ENCODE results near the gene PLCL1. TPM values are rescaled to one million over a fixed set of nuclear protein-coding genes. Genes with fewer than 3 reads are reported as not detected.

PLCL1 gene
- total RNA-seq, 1 donor from 2014 or later, result 6.7 TPM

DNA sequence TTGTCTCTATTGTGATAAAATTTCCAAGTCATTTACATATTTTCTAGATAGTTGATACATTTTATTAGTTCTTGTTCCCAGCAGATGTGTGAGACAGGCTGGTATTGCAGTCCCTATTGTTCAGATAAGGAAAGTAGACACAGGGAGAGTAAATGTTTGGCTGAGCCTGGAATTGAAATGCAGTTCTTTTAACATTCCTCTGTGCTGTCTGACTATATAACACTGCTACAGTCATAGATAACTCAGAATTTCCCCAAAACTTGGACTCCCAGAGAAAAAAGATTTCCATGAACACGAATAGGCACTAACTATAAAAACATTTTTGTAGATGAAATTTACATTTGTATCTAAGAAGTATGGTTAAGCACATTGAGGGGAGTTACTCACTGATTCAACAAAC is 71.4 kb downstream of the PLCL1 start:
- intact Hi-C loops (cut with DNase I), result no loop called here
- DNase-seq (ENCODE audit: low spot score) (no peak), ATAC-seq (no peak)

DNA sequence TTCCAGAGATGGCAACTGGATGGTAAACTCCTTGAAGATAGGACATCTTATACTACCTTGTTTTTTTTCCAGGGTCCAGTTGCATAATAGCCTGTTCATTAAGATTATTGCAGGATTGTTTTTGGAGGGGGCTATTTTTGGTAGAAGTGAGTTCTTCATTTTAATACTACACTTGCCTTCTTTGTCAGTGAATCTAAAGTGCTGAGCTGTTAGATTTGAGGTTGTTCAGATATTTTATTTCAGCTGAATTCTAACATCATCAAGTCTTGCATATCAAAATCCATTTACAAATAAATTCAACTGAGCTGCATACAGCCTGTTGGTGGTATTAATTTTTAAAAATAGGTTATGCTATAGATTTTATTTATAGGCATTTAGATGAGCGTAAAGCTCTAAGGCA is 72.1 kb downstream of the PLCL1 start:
- DNase-seq (ENCODE audit: low spot score), result no peak
- intact Hi-C loops (cut with DNase I), result no loop called here
- no peak for ATAC-seq

DNA sequence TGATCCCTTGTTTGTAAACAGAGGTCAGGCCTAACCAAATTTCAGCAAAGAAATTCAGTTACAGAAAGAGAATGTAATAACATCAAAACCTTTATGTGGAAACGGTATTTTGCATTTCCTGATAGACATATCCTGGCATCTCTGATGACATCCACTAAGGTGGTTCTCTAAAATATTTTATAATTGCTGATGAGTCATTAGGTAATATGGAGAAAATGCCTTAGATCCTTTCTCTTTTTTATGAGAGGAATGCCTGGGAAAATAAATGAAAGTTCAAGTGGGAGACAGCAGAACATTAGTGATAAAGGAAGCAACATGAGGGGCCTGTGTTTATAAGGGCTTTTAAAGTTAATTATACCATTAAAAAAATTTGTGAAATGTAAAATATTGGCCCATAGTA is 72.6 kb downstream of the PLCL1 start:
- ATAC-seq, result no peak
- intact Hi-C loops (cut with DNase I), result no loop called here
- DNase-seq (ENCODE audit: low spot score), result no peak

DNA sequence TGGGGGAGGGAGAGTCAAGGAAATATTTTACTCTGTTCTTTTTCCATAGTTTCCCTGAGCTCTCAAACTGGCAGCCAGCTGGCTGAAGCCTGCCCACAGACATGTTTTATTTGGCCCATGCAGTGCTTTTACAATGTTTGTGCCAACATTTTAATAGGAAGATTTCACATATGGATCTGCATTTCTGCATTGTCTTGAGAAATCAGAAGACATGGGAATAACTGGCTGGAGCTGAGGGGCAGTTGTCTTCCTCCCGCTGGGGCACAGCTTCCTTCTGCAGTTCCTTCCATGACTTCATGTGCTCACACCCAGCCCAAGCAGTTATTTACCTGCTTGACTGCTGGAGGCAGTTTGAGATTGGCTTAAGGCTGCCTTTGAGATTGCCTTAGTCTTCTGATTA is 74.4 kb downstream of the PLCL1 start:
- ATAC-seq, result peak; percentile 46
- intact Hi-C loops (cut with DNase I), result no loop called here
- no peak for DNase-seq (ENCODE audit: low spot score)

DNA sequence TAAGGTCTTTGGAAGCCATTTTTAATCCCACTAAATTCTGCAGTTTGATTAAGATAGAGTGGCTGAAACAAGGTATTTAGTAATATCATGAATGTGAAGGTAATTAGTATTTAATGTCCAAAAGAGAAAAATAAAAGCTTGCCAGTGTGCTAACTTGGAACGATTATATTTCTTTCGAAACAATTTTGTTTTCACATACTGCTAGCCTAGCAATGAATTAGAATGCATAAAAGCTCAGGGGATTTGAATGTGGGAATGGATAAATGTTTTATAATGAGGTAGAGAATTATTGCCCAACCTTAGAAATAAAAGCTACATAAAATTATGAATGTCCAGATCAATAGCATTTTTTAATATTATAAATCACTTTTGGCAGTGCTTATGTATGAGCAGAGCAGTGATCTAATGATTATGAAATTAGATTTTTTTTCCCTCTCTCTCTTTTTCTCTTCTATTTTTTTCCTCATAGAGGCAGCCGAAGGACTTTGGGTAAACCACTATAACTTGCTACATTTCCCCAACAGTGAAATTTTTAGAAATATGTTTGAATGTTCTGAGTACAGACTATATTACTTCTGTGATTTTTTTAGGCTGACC is 75.5 kb downstream of the PLCL1 start:
- ATAC-seq (peak; percentile 75), DNase-seq (ENCODE audit: low spot score) (no peak)
- intact Hi-C loops (cut with DNase I), result no loop called here

DNA sequence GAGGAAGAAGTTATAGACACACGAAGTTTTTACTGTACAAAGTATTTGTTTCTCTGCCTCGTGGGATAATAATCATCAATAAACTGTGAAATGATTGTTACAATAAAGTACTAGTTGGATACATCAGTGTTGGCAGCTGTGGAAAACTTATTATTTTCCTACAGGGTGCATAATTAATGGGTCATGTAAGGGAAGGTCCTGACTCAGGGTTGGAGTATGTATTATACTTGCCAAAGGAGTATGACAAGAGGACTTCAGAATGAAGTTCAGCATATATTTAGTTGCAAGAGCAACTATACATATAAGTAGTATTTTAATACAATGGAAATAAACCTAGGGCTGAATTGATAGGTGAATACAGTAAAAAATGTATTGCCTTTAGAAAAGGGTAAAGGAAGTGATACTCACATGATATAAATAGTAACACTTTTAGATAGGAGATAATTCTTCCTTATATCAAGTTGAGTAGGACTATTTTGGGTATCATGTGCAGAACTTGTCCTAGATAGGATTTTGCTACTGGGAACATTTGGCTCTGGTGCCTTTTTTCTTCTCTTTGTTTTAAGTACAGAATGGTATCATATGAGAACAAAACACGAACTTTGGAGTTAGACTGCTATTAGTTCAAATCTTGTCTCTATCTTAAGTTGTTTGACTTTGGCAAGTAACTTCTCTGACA is 79.1 kb downstream of the PLCL1 start:
- ATAC-seq (no peak), DNase-seq (ENCODE audit: low spot score) (no peak)
- intact Hi-C loops (cut with DNase I), result no loop called here

DNA sequence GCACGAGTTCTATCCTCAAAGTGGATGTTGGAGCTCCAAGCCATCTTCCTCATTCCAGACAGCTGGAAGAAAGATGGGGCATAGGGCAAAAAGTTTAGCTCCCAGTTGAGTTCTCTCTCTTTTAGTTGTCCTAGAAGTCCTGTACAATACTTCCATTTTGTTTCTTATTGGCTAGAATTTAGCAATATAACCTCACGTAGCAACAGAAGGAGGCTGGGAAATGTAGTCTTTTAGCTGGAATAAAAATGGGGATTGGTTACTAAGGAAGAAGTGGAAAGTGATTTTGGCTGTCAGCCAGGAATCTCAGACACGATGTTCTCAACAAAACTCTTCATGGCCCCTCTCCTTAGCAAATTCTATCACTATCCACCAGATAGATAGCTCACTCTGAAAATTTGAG is 79.9 kb downstream of the PLCL1 start:
- intact Hi-C loops (cut with DNase I), result no loop called here
- DNase-seq (ENCODE audit: low spot score), result no peak
- ATAC-seq, result no peak

DNA sequence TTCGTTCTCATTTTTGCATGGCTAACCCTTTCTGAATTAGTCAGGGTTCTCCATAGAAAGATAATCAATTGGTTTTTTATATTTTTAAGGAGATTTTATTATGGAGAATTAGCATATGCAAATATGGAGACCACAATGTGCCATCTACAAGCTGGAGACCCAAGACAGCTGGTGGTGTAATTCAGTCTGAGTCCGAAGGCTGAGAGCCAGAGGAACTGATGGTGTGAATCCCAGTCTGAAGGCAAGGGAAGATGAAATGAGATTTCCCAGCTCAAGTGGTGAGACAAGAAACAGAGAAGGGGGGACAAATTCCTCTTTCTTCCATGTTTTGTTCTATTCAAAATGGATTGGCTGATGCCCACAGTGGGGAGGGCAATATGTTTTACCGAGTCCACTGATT is 80.7 kb downstream of the PLCL1 start:
- no peak for ATAC-seq
- intact Hi-C loops (cut with DNase I), result no loop called here
- no peak for DNase-seq (ENCODE audit: low spot score)

DNA sequence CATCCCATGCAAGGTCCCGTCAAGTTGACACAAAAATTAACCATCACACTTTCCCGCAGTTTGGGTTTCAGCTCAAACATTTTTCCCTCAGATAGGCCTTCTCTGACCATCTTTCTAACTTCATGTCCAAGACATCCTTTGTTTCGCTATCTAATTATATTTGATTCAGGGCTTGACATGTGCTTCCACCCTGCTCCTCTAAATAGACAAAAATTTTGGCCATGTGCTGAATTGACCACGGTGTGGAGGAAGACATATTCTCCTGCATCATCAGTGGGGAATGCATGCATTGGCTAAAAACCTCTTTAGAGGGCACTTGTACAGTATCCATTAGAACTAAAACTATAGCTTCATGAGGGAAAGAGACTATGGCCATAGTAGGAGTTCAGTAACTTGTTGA is 81.2 kb downstream of the PLCL1 start:
- intact Hi-C loops (cut with DNase I), result no loop called here

DNA sequence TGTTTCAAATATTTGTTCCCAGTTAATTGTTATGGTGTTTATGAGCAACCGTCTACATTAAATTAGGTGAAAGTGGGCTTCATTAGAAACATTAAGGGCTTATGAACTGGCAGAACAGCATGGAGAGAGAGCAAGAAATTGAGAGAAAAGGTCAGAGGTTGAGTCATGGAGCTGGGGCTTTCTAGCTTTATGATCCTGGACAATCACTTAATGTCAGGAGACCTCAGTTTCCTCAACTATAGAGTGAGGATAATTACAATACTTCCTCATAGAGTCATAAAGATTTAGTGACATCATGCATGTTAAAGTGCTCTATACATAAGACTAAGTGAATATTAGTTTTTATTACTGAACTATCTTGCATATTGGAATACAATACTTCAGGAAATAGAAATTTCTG is 83.9 kb downstream of the PLCL1 start:
- DNase-seq (ENCODE audit: low spot score), result no peak
- ATAC-seq, result no peak
- intact Hi-C loops (cut with DNase I), result no loop called here

More for the DNA sequence above, 81.2 kb downstream of the PLCL1 start:
- DNase-seq (ENCODE audit: low spot score), result no peak
- ATAC-seq, result no peak

DNA sequence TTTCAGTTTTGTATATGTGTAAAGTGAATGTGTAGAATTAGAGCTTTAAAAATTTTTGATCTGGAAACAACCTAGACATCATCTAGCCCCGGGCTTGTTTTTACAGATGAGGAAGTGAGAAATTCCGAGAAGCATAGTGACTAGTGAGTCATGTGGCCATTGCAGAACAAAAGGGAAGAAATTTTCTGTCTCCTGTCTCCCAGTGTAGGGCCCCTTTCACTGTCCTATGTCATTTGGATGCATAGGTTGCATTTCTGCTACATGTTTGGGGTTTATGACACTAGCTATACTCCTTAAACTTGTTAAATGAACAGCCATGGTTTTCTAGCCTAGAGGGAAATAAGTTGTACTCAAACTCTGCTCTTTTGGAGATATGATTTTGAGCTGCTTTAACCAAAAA is 84.6 kb downstream of the PLCL1 start:
- intact Hi-C loops (cut with DNase I), result no loop called here
- DNase-seq (ENCODE audit: low spot score), result no peak
- ATAC-seq, result peak; percentile 73

DNA sequence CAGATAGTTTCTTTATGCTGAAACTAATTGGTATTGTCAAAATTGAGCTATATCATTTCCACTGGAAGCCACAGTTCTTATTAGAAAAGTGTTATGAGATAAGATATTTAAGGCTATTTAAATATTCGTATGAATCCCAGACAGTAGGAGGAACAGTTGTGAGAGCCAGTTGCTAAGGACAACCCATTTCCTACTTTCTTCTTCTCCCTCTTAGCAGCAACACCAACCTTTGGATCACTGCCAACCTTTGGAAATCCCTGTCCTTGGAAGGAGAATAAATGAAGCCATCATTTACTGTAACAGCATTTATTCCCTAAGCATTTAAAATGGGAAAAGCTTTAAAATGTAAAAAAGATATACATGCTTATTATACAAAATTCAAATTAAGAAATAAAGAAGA is 85.8 kb downstream of the PLCL1 start:
- intact Hi-C loops (cut with DNase I), result no loop called here
- DNase-seq (ENCODE audit: low spot score), result no peak
- ATAC-seq, result no peak

DNA sequence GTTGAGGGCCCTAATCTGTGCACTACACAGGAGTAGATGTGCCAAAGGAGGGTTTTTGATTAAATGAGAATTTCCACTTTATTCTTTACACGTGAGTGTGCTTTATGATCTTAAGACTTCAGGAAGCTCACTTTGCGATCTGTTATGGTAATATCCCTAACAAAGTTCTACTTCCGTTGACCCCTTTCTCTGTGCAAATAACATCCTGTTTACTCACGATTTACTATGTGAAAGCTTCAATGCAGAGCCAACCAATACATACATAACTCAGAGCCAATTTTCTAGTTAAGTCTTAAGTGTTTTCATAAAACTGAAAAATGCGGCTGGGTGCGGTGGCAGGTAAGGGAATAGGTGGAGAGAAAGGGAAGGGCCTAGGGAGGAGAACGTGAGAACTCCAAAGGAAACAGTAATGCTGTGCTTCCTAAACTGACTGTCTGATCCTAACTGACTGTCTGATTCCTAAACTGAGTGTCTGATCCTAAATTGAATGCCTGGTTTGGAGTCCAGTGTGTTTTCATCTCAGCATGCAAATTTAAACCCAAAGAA is 87.6 kb downstream of the PLCL1 start:
- DNase-seq (ENCODE audit: low spot score) (no peak), ATAC-seq (no peak)
- intact Hi-C loops (cut with DNase I), result no loop called here

DNA sequence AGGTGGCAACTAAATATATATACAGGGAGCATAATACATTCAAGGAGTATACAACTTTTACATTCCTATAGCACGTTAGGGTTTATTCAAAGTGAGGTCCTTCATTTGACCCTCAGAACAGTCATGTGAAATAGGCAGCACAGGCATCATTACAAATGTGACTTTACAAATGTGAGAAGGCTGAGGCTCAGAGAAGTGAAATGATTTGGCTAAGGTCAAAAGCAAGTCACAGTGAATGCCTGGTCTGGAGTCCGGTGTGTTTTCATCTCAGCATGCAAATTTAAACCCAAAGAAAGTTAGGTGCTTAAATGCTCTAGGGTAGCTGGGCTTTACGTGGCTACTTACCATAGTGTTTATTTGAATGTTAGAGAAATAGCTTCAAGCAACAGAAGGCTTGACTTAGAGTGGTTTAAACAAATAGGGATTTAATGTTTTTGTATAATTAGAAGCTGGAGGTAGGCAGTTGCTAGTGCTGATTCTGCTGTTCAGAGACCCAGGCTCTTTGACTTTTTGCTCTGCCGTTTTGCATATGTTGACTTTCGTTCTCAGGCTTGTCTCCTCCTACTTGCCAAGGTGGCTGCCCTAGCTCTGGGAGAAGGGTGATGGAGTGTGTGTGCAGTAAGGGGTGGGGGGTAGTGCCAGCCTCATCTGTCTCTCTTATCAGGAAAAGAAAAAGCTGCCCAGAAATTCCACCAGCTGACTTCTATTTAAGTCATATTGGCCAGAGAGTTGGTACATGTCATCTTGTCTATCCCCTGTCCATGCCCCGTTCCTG is 89.2 kb downstream of the PLCL1 start:
- no peak for ATAC-seq
- intact Hi-C loops (cut with DNase I), result no loop called here
- DNase-seq (ENCODE audit: low spot score), result no peak

DNA sequence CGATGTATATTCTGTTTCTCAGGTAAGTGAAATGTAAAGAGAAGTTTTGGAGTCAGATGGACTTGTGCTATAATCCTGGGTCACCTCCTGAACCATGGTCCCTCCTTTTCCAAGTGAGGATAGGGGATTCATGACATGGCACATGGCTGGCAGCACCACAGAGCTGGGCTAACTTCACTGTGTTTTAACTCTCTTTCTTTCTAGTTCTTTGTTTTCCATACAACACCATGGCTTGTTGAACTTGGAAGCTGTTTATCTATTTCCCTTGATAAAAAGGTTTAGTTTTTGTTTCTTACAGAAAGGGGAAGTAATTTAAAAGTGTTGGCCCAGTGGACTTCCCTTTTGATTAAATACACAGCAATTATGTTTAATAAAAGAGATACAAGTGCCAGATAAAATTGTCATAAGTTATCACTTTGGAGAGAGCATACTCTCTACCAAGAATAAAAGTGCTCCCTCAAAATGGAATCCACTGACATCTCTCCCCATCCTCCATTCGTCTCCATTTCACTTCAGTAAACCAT is 90.4 kb downstream of the PLCL1 start:
- intact Hi-C loops (cut with DNase I), result no loop called here
- ATAC-seq, result no peak
- no peak for DNase-seq (ENCODE audit: low spot score)

DNA sequence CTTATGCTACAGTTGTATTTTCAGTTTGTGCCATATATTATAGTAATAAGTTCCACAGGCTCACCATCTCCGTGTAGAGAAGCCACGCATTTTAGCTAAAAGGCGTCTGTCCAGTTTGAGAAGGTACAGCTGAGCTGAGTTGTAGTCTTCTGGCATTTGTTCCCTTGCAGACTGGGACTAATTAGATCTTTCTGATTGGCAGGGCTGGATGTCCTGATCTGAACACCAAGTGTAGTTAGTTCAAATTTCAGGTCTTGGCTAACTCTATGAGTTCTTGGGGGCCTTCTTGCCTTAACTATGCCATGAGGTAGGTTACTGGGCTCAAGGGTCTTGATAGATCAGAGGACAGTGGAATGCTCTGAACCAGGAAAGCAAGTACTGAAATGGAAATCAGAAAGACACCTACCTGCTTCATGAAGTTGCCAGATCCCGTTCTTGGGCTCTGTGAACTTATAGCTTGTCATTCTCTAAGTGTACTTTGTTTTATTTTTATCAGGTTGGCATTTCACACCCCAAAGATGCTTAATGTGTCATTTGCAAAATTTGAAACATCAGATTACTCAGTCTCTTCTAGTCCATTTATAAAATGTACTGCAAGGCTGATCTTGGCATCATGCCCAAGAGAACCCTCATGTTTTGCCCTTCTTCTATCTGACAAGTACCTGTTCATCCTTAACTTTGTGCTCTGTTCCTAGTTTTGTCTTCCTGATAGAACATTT is 93.7 kb downstream of the PLCL1 start:
- intact Hi-C loops (cut with DNase I), result no loop called here
- no peak for DNase-seq (ENCODE audit: low spot score)
- ATAC-seq, result no peak

DNA sequence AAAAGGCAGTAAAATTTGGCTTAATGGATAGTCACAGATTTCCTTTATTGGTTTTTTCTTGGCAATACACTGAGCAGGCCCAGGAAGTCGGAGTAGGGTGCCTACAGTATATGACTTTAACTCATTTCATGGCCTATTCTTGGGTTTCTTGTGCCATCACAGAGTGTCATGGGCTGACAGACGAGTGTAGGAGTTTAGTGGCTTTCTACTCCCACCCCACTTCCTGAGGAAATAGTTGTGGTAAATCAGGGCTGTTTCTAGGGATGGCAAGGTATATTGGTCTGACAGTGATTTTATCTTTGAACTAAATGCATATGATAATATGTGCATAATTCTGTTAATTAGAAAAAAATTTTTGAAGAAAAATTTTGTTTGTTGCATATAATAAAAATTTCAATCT is 100.1 kb downstream of the PLCL1 start:
- ATAC-seq (no peak), DNase-seq (ENCODE audit: low spot score) (no peak)
- intact Hi-C loops (cut with DNase I), result no loop called here

DNA sequence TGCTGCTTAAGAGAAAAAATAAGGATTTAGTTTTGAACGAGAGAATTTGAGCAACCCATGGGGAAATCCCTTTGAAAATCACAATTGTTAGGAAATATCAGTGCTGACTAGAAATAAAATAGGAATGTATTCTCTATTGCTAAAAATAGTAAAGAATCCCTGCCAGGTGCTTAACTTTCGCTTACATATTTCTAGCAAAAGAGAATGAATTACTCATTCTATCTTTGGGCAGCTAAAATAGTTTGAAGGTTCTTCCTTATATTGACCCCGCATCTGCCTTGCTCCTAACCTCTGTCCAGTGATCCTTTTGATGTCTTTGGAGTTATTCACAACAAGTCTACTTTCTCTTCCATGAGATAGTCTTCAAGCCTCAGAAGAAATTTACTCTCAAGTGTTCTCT is 103.8 kb downstream of the PLCL1 start:
- DNase-seq (ENCODE audit: low spot score), result no peak
- no peak for ATAC-seq
- intact Hi-C loops (cut with DNase I), result no loop called here

DNA sequence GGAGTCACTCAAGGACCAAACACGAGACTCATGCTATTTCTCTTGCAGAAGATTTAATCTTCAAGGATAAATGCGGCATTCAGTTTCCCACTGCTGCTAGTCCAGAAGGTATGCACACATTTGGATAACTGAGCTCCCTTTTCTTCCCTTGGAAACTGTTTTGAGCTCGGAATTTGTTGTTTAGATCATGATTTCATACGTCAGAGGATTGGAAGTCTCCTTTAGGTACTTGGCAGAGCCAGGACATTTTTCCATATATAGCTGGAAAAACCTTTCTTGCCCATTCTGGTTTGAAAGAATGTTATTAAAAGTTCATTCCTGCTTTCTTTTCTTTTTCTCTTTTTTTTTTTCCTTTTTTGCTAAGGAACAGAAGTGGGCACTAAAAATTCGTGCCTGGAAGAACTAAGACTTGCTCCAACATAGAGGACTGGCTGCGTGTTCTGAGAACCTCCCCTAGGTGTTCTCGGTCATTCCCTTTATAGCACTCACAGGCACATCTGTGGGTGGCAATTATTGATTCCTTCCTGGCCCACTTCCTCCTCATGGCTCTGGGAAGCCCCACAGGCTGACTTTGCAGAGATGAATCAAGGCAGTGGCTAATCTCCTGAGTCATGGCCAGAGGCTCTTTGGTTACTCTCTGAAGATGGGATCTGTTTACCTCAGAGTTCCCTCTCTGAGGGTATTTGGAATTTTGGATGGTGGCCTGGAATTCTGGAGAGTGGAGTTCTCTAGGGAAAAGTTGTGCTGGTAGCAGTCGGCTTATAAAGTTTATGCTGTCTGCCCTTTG is 104.8 kb downstream of the PLCL1 start:
- intact Hi-C loops (cut with DNase I), result no loop called here
- no peak for DNase-seq (ENCODE audit: low spot score)
- ATAC-seq, result peak; percentile 42
